HUES48 (cell line): ENCODE results near the gene KRT73.

ENCODE experiments used
- H3K27ac ChIP-seq: one replicate; pipeline ENCODE4 v1.7.0; 2013; ENCODE audit warnings: low read depth, low read length, inconsistent platforms
- H3K27me3 ChIP-seq: 2 replicates; pipeline ENCODE4 v1.6.1; 2013; ENCODE audit warnings: mild to moderate bottlenecking, low read length; ENCODE audit not compliant: control insufficient read depth, insufficient read depth
- H3K36me3 ChIP-seq: 2 replicates; pipeline ENCODE4 v1.6.1; 2013; ENCODE audit warnings: low read length; ENCODE audit not compliant: control insufficient read depth, insufficient read depth
- H3K4me1 ChIP-seq: 2 replicates; pipeline ENCODE4 v1.6.1; 2013; ENCODE audit warnings: mild to moderate bottlenecking, low read length; ENCODE audit not compliant: control insufficient read depth, insufficient read depth
- H3K4me3 ChIP-seq: 2 replicates; pipeline ENCODE4 v1.5.1; 2013; ENCODE audit warnings: mild to moderate bottlenecking, low read depth, low read length
- H3K9ac ChIP-seq: 2 replicates; pipeline ENCODE4 v1.6.1; 2013; ENCODE audit warnings: mild to moderate bottlenecking, low read depth, low read length, moderate library complexity
- H3K9me3 ChIP-seq: 2 replicates; pipeline ENCODE4 v1.6.1; 2013; ENCODE audit warnings: low read length; ENCODE audit not compliant: control insufficient read depth, insufficient read depth

The KRT73 gene

DNA sequence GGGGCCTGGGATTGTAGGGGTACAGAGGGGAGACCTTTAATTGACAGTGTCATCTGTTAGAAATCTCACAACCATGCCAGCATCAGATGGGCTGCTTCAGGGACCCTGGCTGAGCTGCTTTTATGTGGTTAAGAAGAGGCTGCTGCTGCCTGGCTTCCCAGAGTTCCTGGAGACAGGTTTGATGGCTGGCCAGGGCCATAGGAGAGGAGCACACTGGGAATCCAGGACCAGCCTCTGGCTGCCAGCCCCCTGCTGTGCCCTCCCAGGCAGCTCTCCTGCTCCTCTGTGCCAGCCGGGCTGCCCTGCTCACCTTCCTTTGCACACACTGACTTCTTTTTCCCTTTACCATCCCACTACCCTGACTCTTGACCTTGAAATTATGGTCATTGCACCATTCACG lies 507 bp upstream of the KRT73 start:
- no peaks in the 10 kb centered on the region for H3K27me3 ChIP-seq

DNA sequence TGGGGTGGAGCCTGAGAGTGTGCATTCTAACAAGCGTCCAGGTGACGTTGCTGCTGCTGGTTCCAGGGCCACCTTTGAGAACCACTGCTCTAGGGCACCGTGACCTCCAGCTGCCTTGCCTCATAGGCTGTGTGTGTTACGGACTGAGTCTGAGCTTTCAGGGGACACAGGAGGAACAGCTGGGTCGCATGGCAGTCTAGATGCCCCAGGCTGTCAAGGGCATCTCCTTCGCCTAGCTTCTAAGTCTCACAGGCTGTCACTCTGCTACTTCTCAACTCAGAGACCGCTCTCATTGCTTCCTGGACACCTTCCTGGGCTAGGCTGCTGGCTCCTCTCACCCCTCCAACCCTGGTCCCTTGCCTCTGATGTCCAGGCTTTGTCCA lies 965 bp downstream of the KRT73 start:
- Histone ChIP-seq H3K4me3 (no peak overlapping the region), H3K9ac (no peak overlapping the region), H3K36me3 (no peaks in the 10 kb centered on the region), H3K4me1 (no peaks in the 10 kb centered on the region; the same call in 1 of the 2 replicates), H3K27me3 (no peaks in the 10 kb centered on the region), H3K27ac (no peak overlapping the region), H3K9me3 (no peaks in the 10 kb centered on the region)

More for the DNA sequence above, 507 bp upstream of the KRT73 start:
- Histone ChIP-seq H3K4me1 (no peaks in the 10 kb centered on the region; the same call in 1 of the 2 replicates), H3K36me3 (no peaks in the 10 kb centered on the region), H3K9ac (no peak overlapping the region), H3K9me3 (no peaks in the 10 kb centered on the region), H3K4me3 (no peak overlapping the region), H3K27ac (no peak overlapping the region)

DNA sequence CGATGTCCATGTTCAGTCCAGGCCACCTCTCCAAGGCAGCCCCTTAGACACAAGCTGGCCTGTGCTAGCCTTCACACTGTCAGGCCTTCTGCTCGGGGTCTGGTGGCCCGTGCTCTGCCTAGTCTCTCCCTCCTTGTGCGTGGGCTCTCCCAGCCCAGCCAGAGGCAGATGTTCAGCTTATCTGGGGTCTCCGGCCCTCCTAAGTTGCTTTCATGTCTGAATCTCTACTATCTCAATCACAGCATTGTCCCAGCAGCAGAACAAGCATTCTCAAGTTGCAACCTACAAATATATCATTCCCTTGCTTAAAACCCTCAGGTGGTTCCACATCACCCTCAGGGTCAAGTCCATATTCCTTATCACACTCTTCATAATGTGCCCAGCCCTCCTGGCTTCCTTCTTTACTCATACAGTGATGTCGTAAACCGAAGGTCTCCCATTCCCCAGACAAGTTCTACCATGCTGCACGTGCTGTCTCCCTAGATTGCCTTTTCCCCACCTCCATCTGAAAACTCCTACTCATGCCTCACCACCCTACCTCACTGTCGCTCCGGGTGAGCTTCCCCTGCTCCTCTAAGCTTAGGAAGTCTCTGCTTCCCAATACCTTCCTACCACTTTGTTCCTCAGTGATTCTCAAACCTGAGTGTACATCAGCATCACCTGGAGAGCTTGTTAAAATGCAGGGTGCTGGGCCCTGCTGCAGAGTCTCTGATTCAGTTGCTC lies 1.5 kb downstream of the KRT73 start:
- H3K27ac ChIP-seq, result no peak overlapping the region
- no peaks in the 10 kb centered on the region; the same call in 1 of the 2 replicates for H3K27me3 ChIP-seq

DNA sequence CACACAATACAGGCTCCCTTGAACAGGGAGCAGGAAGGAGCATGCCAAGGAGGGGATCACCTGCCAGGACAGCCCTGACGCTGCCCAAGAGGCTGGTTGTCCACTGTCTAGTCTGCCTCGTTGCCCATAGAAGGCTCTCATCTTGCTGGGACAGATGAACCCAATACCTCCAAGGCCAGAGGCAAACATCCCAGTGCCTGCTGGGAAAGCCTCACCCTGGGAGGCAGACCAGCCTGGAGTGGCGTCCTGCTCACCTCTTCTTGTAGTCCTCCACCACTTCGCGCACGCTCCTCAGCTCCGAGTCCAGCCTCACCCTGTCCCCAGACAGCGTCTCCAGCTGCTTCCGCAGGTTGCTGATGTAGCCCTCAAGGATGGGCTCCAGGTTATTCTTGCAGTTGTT lies 2.4 kb downstream of the KRT73 start:
- no peak overlapping the region for H3K9ac ChIP-seq
- no peaks in the 10 kb centered on the region for H3K9me3 ChIP-seq
- H3K36me3 ChIP-seq, result no peaks in the 10 kb centered on the region
- peaks cover 7% of the 10 kb centered on the region for H3K27me3 ChIP-seq
- no peaks in the 10 kb centered on the region; the same call in 1 of the 2 replicates for H3K4me1 ChIP-seq
- H3K4me3 ChIP-seq, result no peak overlapping the region
- no peak overlapping the region for H3K27ac ChIP-seq

More for the DNA sequence above, 1.5 kb downstream of the KRT73 start:
- no peaks in the 10 kb centered on the region for H3K36me3 ChIP-seq
- H3K9me3 ChIP-seq, result no peaks in the 10 kb centered on the region
- H3K4me3 ChIP-seq, result no peak overlapping the region
- no peaks in the 10 kb centered on the region; the same call in 1 of the 2 replicates for H3K4me1 ChIP-seq
- no peak overlapping the region for H3K9ac ChIP-seq

DNA sequence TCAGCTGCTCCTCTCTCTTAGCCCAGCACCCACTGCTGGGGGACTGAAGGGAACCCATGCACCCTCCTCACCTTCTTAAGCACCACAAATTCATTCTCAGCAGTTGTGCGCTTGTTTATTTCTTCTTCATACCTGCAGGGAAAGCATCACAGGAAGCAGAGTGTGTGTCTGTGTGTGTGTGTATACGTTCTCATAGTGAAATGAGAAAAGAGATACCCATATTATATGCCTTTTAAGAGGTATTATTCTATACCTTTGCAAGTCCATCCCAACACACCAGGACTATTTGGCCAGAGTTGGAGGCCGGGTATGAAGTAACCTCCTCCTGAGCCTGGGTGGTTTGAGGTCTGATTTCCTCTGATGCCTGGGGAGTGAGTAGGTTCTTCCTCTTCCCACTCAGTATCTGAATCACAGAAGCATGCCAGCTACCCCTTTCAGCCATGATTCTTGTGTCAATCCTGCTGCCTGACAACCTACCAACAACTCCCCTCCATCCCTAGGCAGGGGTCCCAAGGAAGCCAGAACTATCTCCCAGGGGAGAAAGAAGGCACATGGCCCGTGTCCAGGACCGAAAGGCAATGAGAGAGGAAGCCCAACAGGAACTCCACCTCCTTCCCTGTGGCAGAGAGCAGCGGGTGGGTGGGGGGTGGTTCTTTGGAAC lies 3.0 kb downstream of the KRT73 start:
- no peaks in the 10 kb centered on the region for H3K4me1 ChIP-seq
- H3K9ac ChIP-seq, result no peak overlapping the region
- no peak overlapping the region for H3K4me3 ChIP-seq
- H3K27me3 ChIP-seq, result peaks cover 11% of the 10 kb centered on the region
- H3K9me3 ChIP-seq, result no peaks in the 10 kb centered on the region
- H3K36me3 ChIP-seq, result no peaks in the 10 kb centered on the region
- H3K27ac ChIP-seq, result no peak overlapping the region

DNA sequence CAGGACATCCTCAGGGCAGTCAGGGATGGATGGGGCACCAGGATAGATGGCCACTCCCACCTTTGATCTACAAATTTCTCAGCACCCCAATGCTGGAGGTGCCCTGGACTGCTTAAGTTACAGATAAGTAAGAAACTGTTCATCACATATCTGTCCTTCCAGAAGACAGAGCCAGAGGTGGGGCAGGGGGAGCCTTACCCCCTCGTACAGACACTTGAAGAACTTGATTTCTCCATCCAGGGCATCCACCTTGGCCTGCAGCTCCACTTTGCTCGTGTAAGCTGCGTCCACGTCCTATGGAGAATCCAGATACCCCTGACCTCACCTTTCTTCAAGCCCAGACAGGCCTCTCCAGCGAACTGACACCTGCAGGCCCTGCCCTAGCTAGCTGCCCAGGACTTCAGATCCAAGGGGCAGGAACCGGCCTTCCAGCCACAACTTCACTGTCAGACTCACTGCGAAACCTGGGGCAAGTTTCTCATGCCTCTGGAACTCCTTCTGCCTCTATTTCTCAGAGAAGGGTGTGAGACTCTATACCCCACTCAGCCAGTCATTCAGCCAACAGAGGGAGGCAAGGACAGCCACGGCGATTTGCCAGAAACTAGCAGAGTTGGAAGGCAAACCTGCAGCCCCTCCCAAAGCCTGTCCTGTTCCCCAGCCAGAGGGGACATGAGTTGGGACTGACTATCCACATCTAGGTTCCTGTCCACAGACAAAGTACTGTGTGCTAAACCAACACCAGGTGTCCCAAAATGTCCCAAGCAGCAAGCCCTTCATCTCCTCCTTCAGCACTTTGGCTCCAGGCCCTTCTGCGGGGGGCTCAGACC lies 3.8 kb downstream of the KRT73 start:
- Histone ChIP-seq H3K27me3 (peaks cover 11% of the 10 kb centered on the region), H3K4me3 (no peak overlapping the region), H3K9ac (no peak overlapping the region), H3K36me3 (no peaks in the 10 kb centered on the region), H3K4me1 (no peaks in the 10 kb centered on the region), H3K27ac (no peak overlapping the region), H3K9me3 (no peaks in the 10 kb centered on the region)

DNA sequence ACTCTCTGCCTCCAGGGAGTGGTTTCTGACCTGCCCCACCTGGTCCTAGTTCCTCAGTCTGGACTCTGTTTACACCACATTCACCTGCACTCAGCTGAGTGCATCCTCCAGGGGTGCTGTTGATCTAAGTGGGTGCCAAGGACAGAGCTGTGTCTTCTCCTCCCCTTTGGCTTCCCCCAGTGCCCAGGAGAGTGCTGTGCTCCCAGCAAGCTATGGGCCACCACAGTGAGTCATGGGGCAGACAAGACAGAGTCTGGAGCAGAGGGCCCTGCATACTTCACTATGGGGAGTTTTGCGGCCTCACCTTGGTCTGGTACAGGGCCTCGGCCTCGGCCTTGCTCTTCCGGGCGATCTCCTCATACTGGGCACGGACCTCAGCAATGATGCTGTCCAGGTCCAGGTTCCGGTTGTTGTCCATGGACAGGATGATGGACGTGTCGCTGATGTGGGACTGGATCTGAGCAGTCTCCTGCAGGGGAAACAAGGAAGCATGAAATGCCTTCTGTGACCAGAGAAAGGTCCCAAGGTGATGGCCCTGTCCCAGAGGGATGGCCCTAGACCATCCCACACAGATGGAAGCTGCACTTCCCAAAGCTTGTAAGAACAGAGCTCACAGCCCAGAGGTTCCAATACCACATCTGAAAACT lies 4.9 kb downstream of the KRT73 start:
- no peak overlapping the region for H3K27ac ChIP-seq
- H3K9me3 ChIP-seq, result no peaks in the 10 kb centered on the region
- H3K4me1 ChIP-seq, result no peaks in the 10 kb centered on the region
- peaks cover 11% of the 10 kb centered on the region for H3K27me3 ChIP-seq
- no peak overlapping the region for H3K4me3 ChIP-seq
- no peak overlapping the region for H3K9ac ChIP-seq
- H3K36me3 ChIP-seq, result no peaks in the 10 kb centered on the region

DNA sequence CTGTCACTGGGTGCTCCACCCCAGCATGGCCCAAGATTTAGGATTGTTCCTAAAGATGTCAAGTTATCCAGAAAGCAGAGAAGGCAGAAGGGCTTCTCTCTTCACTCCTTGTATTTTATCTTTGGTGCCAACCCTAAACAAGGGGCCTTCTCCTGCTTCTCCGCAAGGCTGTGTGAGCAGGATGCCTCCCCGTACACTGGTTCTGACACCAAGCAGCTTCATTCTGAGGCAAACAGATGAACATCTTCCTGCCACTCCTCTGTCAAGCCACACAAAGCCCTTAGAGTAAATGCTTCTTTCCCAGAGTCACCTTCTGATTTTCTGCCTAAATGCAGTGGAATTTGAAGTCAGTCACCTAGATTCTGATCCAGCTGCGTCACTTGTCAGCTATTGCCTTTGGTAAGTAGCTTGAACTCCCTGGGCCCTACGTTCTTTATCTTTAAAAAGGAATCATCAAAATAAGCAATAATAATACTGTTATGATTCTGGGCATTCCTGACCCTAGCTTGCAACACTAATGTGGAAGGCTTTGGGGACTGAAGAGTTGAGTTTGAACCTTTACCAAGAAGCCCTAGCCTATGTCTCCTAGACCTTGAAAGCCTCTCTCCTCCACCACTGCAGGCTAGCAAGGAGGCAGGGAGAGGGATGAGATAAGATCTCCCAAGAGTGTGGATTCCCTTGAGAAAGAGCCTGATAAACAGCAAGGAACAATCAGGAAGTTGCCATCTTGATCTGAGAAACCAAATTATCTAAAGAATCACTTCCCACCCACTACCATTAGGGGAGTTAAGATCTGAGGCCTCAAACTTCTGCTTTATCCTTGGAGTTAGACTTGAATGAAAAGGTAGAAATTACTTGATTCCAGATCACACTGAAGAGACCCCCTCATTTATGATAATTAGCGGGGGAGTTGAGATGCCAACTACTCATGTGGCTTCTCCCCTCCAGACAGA lies 5.7 kb downstream of the KRT73 start:
- H3K4me3 ChIP-seq, result no peak overlapping the region
- no peaks in the 10 kb centered on the region for H3K4me1 ChIP-seq

DNA sequence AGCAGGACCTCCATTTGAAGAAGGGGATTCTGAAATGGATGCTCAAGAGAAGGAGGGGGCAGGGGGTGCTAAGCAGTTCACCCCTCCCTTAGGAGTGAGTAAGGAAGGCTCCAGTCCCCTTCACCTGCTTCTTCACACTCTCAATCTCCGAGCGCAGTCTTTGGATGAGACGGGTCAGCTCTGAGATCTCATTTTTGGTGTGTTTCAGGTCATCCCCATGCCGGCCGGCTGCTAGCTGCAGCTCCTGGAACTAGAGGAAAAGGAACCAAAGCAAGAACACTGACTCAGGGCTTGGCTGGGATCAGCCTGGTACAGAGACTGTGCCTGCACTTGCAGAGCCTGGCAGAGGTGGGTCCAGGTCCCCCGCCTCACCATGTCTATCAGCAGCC lies 7.3 kb downstream of the KRT73 start:
- Histone ChIP-seq H3K27ac (no peak overlapping the region), H3K4me1 (no peaks in the 10 kb centered on the region), H3K27me3 (peaks cover 11% of the 10 kb centered on the region), H3K9me3 (no peaks in the 10 kb centered on the region), H3K36me3 (no peaks in the 10 kb centered on the region), H3K9ac (no peak overlapping the region), H3K4me3 (no peak overlapping the region)

More for the DNA sequence above, 5.7 kb downstream of the KRT73 start:
- peaks cover 11% of the 10 kb centered on the region for H3K27me3 ChIP-seq
- no peak overlapping the region for H3K9ac ChIP-seq
- no peak overlapping the region for H3K27ac ChIP-seq
- no peaks in the 10 kb centered on the region for H3K9me3 ChIP-seq
- no peaks in the 10 kb centered on the region for H3K36me3 ChIP-seq
